Neural progenitor cell (in vitro differentiated cells): ENCODE measurements around the gene MAST2. TPM values are rescaled to one million over a fixed set of nuclear protein-coding genes. Genes with fewer than 3 reads are reported as not detected.

Experiments
- DNase-seq: peaks from one replicate; pipeline ENCODE4 v3.0.0-alpha.2; 2016; ENCODE audit warnings: low spot score
- H2AFZ ChIP-seq: fragments of 200-600 bp; sonication (generic); replicated peaks from 2 replicates; pipeline ENCODE4 v1.6.1; 2016; ENCODE audit warnings: antibody characterized with exemption
- H3F3A ChIP-seq: fragments of 200-600 bp; sonication (generic); 2 replicates; pipeline ENCODE4 v1.6.1; 2016; ENCODE audit warnings: antibody characterized with exemption, low read depth
- H3K27ac ChIP-seq: fragments of 200-600 bp; sonication (generic); 2 replicates; pipeline ENCODE4 v1.5.1; 2016; ENCODE audit warnings: mild to moderate bottlenecking
- H3K27me3 ChIP-seq: fragments of 200-600 bp; sonication (generic); 2 replicates; pipeline ENCODE4 v1.6.1; 2016; ENCODE audit warnings: mild to moderate bottlenecking, moderate library complexity
- H3K36me3 ChIP-seq: fragments of 200-600 bp; sonication (generic); 2 replicates; pipeline ENCODE4 v1.5.1; 2016
- H3K4me1 ChIP-seq: fragments of 200-600 bp; sonication (generic); 2 replicates; pipeline ENCODE4 v1.6.1; 2016; ENCODE audit warnings: mixed run types
- H3K4me2 ChIP-seq: fragments of 200-600 bp; sonication (generic); 2 replicates; pipeline ENCODE4 v1.6.1; 2016
- H3K4me3 ChIP-seq: fragments of 200-600 bp; sonication (generic); 2 replicates; pipeline ENCODE4 v1.5.1; 2016
- H3K79me2 ChIP-seq: fragments of 200-600 bp; sonication (generic); 2 replicates; pipeline ENCODE4 v1.6.1; 2016; ENCODE audit warnings: low read depth
- H3K9ac ChIP-seq: fragments of 200-600 bp; sonication (generic); 2 replicates; pipeline ENCODE4 v1.6.1; 2016
- H3K9me3 ChIP-seq: fragments of 200-600 bp; sonication (generic); 2 replicates; pipeline ENCODE4 v1.5.1; 2016; ENCODE audit warnings: low read depth
- H4K20me1 ChIP-seq: fragments of 200-600 bp; sonication (generic); 2 replicates; pipeline ENCODE4 v1.6.1; 2016; ENCODE audit warnings: low read depth
- H3K27ac Mint-ChIP-seq: 3 replicates; pipeline ENCODE4 v1.8.0; 2021; ENCODE audit warnings: mixed read lengths
- H3K27me3 Mint-ChIP-seq: 2 replicates; pipeline ENCODE4 v1.8.0; 2022; ENCODE audit warnings: low read depth, mild to moderate bottlenecking, inconsistent platforms, moderate library complexity, mixed read lengths; ENCODE audit not compliant: insufficient read depth
- H3K36me3 Mint-ChIP-seq: 3 replicates; pipeline ENCODE4 v1.8.0; 2021; ENCODE audit warnings: mixed read lengths
- H3K4me1 Mint-ChIP-seq: 3 replicates; pipeline ENCODE4 v1.8.0; 2021; ENCODE audit warnings: mixed read lengths
- H3K4me3 Mint-ChIP-seq: 3 replicates; pipeline ENCODE4 v1.8.0; 2021; ENCODE audit warnings: mild to moderate bottlenecking, moderate library complexity, mixed read lengths
- H3K9me3 Mint-ChIP-seq: 3 replicates; pipeline ENCODE4 v1.8.0; 2020; ENCODE audit warnings: mixed read lengths
- CTCF ChIP-seq: fragments of 200-600 bp; sonication (generic); IDR thresholded peaks from 2 replicates; pipeline ENCODE4 v1.5.1; 2017; ENCODE audit warnings: antibody characterized with exemption, mild to moderate bottlenecking
- EZH2 ChIP-seq: fragments of 200-600 bp; sonication (generic); IDR thresholded peaks from 2 replicates; pipeline ENCODE4 v1.6.1; 2017; ENCODE audit warnings: antibody characterized with exemption, mild to moderate bottlenecking, moderate library complexity
- EZH2phosphoT487 ChIP-seq: fragments of 200-600 bp; sonication (generic); IDR thresholded peaks from 2 replicates; pipeline ENCODE4 v1.6.1; 2017; ENCODE audit warnings: antibody characterized with exemption
- total RNA-seq: library from RNA; depleted of rRNA; stranded (reverse); fragments of >200 nt; gene quantifications from 2 replicates; pipeline ENCODE4 v1.2.3, GENCODE V29; 2015; ENCODE audit warnings: low replicate concordance

MAST2 gene
- total RNA-seq, 1 donor from 2014 or later: 5.5 TPM

DNA sequence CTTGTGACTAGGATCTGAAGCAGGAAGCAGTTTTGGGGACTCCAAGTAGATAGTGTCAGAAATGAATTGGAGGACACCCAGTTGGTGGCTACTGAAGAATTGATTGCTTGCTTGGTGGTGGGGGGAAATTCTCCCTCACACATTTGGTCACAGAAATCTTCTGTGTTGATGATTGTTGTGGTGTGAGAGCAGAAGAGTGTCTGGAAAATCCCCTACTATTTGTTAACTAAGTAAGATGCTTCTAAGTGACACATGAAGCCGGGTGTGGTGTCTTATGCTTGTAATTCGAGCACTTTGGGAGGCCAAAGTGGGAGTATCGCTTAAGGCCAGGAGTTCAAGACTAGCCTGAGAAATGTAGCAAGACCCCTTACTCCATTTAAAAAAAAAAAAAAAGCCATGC is 30.4 kb upstream of the MAST2 start:
- Histone ChIP-seq H4K20me1 (no peaks in the 10 kb centered on the region), H3K36me3 (no peaks in the 10 kb centered on the region), H3K27ac (no peak overlapping the region), H3K9me3 (no peaks in the 10 kb centered on the region), H3K4me3 (no peak overlapping the region), H3K9ac (no peak overlapping the region), H3K4me1 (no peaks in the 10 kb centered on the region), H3F3A (no peaks in the 10 kb centered on the region), H3K4me2 (no peak overlapping the region), H3K27me3 (no peaks in the 10 kb centered on the region), H2AFZ (no peak overlapping the region), H3K79me2 (no peaks in the 10 kb centered on the region)
- no peaks in the 10 kb centered on the region for H3K27me3 Mint-ChIP-seq
- no peaks in the 10 kb centered on the region for H3K4me1 Mint-ChIP-seq
- no peaks in the 10 kb centered on the region for H3K9me3 Mint-ChIP-seq
- H3K36me3 Mint-ChIP-seq: no peaks in the 10 kb centered on the region
- no peak overlapping the region for H3K27ac Mint-ChIP-seq
- TF ChIP-seq CTCF (no peak), EZH2 (no peak), EZH2phosphoT487 (no peak)
- DNase-seq: no peak
- no peak overlapping the region for H3K4me3 Mint-ChIP-seq

DNA sequence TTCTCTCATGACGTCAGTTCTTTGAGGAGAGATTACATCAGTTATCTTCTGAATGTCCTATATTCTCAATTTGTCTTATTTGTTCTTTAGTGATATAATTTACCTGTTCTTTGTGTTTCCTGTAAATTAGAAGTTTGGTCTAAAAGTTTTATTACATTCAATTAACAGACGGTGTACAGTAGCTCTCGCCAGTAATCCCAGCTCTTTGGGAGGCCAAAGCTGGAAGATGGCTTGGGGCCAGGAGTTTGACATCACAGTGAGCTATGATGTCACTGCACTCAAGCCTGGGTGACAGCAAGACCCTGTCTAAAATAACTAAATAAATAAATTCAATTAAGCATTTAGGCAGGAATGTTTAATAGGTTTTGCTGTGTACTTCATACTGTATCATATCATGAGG is 27.6 kb upstream of the MAST2 start:
- TF ChIP-seq CTCF (no peak), EZH2phosphoT487 (no peak), EZH2 (no peak)
- no peaks in the 10 kb centered on the region for H3K9me3 ChIP-seq
- H3K27me3 Mint-ChIP-seq: no peaks in the 10 kb centered on the region

GRCh38 chr1:45785583-45785982 is 17.8 kb upstream of the MAST2 start:
- no peaks in the 10 kb centered on the region for H3K4me1 ChIP-seq
- no peak overlapping the region for H3K27ac Mint-ChIP-seq

More for the DNA sequence above, 27.6 kb upstream of the MAST2 start:
- Mint-ChIP-seq H3K36me3 (no peaks in the 10 kb centered on the region), H3K4me1 (no peaks in the 10 kb centered on the region), H3K4me3 (no peak overlapping the region), H3K27ac (no peak overlapping the region), H3K9me3 (no peaks in the 10 kb centered on the region)
- no peaks in the 10 kb centered on the region for H3K79me2 ChIP-seq
- H4K20me1 ChIP-seq: no peaks in the 10 kb centered on the region
- no peaks in the 10 kb centered on the region for H3K27me3 ChIP-seq
- no peak overlapping the region for H3K4me2 ChIP-seq
- no peak overlapping the region for H3K27ac ChIP-seq
- no peaks in the 10 kb centered on the region for H3F3A ChIP-seq
- no peak for DNase-seq
- H2AFZ ChIP-seq: no peak overlapping the region
- no peaks in the 10 kb centered on the region for H3K4me1 ChIP-seq
- no peaks in the 10 kb centered on the region for H3K36me3 ChIP-seq
- no peak overlapping the region for H3K4me3 ChIP-seq
- no peak overlapping the region for H3K9ac ChIP-seq

More at GRCh38 chr1:45785583-45785982, 17.8 kb upstream of the MAST2 start:
- no peak overlapping the region for H3K4me3 ChIP-seq
- H3K27me3 ChIP-seq: no peaks in the 10 kb centered on the region
- H3K9me3 Mint-ChIP-seq: no peaks in the 10 kb centered on the region
- peaks cover 5% of the 10 kb centered on the region for H3K27me3 Mint-ChIP-seq
- H3K36me3 Mint-ChIP-seq: no peaks in the 10 kb centered on the region
- H3F3A ChIP-seq: no peaks in the 10 kb centered on the region
- H3K9ac ChIP-seq: no peak overlapping the region
- no peak overlapping the region for H3K4me3 Mint-ChIP-seq
- no peak overlapping the region for H3K4me2 ChIP-seq
- DNase-seq: no peak
- TF ChIP-seq CTCF: no peak
- no peak for TF ChIP-seq EZH2phosphoT487
- no peak for TF ChIP-seq EZH2
- no peaks in the 10 kb centered on the region for H4K20me1 ChIP-seq
- H2AFZ ChIP-seq: no peak overlapping the region
- no peaks in the 10 kb centered on the region for H3K4me1 Mint-ChIP-seq
- H3K36me3 ChIP-seq: no peaks in the 10 kb centered on the region
- no peak overlapping the region for H3K27ac ChIP-seq
- no peaks in the 10 kb centered on the region for H3K79me2 ChIP-seq
- no peaks in the 10 kb centered on the region for H3K9me3 ChIP-seq
